HG03039 (cell line): ENCODE data around the gene CLCN4.

ENCODE experiments used
- ATAC-seq: cut with Tn5 transposase; IDR thresholded peaks from one replicate; pipeline ENCODE4 v1.9.1; 2021; ENCODE audit warnings: mild to moderate bottlenecking, moderate library complexity; ENCODE audit not compliant: unreplicated experiment

Gene CLCN4

GRCh38 chrX:10233173-10233572 lies 76.4 kb downstream of the CLCN4 start:
- ATAC-seq, result no peak

GRCh38 chrX:10233696-10234095 lies 76.9 kb downstream of the CLCN4 start:
- ATAC-seq, result no peak

GRCh38 chrX:10235851-10236250 lies 79.1 kb downstream of the CLCN4 start:
- no peak for ATAC-seq

GRCh38 chrX:10237241-10237640 lies 80.5 kb downstream of the CLCN4 start:
- no peak for ATAC-seq

GRCh38 chrX:10239611-10240064 lies 82.9 kb downstream of the CLCN4 start:
- no peak for ATAC-seq

- no peak for ATAC-seq
Measured at GRCh38 chrX:10240918-10241317, 84.1 kb downstream of the CLCN4 start.

- no peak for ATAC-seq
Measured at GRCh38 chrX:10242026-10242425, 85.3 kb downstream of the CLCN4 start.

- no peak for ATAC-seq
Measured at GRCh38 chrX:10243106-10243505, 86.3 kb downstream of the CLCN4 start.

- no peak for ATAC-seq
Measured at GRCh38 chrX:10244915-10245622, 88.3 kb downstream of the CLCN4 start.

GRCh38 chrX:10245886-10246285 lies 89.1 kb downstream of the CLCN4 start:
- no peak for ATAC-seq

- ATAC-seq, result no peak
Measured at GRCh38 chrX:10246297-10246696, 89.5 kb downstream of the CLCN4 start.

GRCh38 chrX:10246846-10247245 lies 90.1 kb downstream of the CLCN4 start:
- no peak for ATAC-seq

- no peak for ATAC-seq
Measured at GRCh38 chrX:10254739-10255138, 98.0 kb downstream of the CLCN4 start.

GRCh38 chrX:10259716-10260115 lies 102.9 kb downstream of the CLCN4 start:
- ATAC-seq, result no peak

GRCh38 chrX:10265775-10266174 lies 109.0 kb downstream of the CLCN4 start:
- no peak for ATAC-seq

- ATAC-seq, result no peak
Measured at GRCh38 chrX:10278716-10279115, 121.9 kb downstream of the CLCN4 start.

GRCh38 chrX:10280071-10280470 lies 123.3 kb downstream of the CLCN4 start:
- ATAC-seq, result no peak

- no peak for ATAC-seq
Measured at GRCh38 chrX:10282490-10282889, 125.7 kb downstream of the CLCN4 start.

GRCh38 chrX:10286195-10286594 lies 129.4 kb downstream of the CLCN4 start:
- ATAC-seq, result no peak
